Activated CD8-positive, alpha-beta memory T cell treated with anti-CD3 and anti-CD28 coated beads, Interleukin-2, amount 10 ng/mL, durations not matched to agents 7 days and 5 days (primary cell): ENCODE data around the gene CEP97. TPM values are rescaled to one million over a fixed set of nuclear protein-coding genes. Genes with fewer than 3 reads are reported as not detected.
"Not testable (repeated sequence)": the region's sequence is repeated elsewhere in the genome, so short reads cannot be mapped to it uniquely, and the experiment has no call there.

Source experiments
- ATAC-seq: fragments of 150-1000 bp; cut with Tn5 transposase; one replicate; pipeline ENCODE4 v1.10.0; 2021; ENCODE audit warnings: moderate library complexity
- CTCF ChIA-PET: fragments of 350-600 bp; sonication (Branson Sonifier 250); formaldehyde crosslinking; loops from one replicate; lab custom pipeline; 2021; ENCODE audit warnings: antibody characterized with exemption; lab: Charles Lee
- DNase-seq: peaks from one replicate; pipeline ENCODE4 v3.0.0-alpha.2; 2020
- H3K27ac Mint-ChIP-seq: one replicate; pipeline ENCODE4 v1.8.0; 2021; ENCODE audit warnings: mild to moderate bottlenecking, mixed read lengths
- H3K27me3 Mint-ChIP-seq: one replicate; pipeline ENCODE4 v1.8.0; 2021; ENCODE audit warnings: mixed read lengths
- H3K36me3 Mint-ChIP-seq: one replicate; pipeline ENCODE4 v1.8.0; 2021; ENCODE audit warnings: mild to moderate bottlenecking, mixed read lengths
- H3K4me1 Mint-ChIP-seq: one replicate; pipeline ENCODE4 v1.8.0; 2021; ENCODE audit warnings: mixed read lengths
- H3K4me3 Mint-ChIP-seq: one replicate; pipeline ENCODE4 v1.8.0; 2021; ENCODE audit warnings: mild to moderate bottlenecking, moderate library complexity, mixed read lengths
- H3K9me3 Mint-ChIP-seq: one replicate; pipeline ENCODE4 v1.8.0; 2022; ENCODE audit warnings: low read depth, mixed read lengths
- total RNA-seq, 2 experiments: library from RNA; stranded (reverse); gene quantifications; one replicate each; pipeline ENCODE4 v1.2.3, GENCODE V29; 2021

The CEP97 gene, protein sequence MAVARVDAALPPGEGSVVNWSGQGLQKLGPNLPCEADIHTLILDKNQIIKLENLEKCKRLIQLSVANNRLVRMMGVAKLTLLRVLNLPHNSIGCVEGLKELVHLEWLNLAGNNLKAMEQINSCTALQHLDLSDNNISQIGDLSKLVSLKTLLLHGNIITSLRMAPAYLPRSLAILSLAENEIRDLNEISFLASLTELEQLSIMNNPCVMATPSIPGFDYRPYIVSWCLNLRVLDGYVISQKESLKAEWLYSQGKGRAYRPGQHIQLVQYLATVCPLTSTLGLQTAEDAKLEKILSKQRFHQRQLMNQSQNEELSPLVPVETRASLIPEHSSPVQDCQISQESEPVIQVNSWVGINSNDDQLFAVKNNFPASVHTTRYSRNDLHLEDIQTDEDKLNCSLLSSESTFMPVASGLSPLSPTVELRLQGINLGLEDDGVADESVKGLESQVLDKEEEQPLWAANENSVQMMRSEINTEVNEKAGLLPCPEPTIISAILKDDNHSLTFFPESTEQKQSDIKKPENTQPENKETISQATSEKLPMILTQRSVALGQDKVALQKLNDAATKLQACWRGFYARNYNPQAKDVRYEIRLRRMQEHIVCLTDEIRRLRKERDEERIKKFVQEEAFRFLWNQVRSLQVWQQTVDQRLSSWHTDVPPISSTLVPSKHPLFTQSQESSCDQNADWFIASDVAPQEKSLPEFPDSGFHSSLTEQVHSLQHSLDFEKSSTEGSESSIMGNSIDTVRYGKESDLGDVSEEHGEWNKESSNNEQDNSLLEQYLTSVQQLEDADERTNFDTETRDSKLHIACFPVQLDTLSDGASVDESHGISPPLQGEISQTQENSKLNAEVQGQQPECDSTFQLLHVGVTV
- 10 to 100 TPM; 22.5 TPM for total RNA-seq

DNA sequence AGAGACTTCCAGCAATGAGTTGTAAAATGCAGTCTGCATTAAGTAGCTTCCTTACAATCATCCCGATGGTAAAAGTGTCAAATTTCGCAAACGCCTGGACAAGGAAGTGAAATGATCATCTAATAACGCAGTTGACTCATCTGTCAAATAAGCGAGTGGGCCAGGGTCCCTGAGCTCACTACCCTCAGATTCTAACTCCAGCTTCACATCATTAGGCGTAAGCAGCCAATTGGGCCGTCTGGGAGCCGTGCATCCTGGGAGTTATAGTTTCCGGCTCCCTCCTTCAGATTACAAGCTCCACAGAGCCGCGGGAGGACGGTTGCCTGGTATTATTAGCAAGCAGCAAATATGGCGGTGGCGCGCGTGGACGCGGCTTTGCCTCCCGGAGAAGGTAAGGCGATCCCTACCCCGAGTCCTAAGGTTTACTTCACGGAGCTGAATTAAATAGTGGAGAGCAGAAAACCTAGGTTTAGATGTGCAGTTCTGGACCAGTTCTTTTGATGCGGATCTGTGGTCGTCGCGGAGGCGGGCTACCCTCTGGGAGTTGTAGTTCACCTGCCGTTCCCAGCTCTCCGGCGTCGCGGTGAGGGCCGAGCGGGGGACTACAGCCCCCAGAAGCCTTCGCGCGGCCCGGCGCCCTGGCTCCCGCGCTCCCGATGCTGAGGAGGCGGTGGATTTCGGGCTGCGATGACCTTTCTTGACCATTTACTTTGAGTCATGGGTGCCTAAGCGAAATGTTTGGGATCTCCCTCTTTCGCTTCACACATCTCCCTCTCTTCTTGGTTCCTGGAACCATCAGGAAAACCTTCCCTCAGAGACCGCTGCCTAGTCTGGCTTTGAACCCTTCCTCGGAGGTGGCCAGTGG, at the start of gene CEP97:
Gene CEP97 (plus strand): TSS at position 286 of the 865 bp plus-strand sequence. CDS start 63 bp downstream, at position 349.
- Mint-ChIP-seq H3K9me3 (no peaks in the 10 kb centered on the region), H3K27me3 (no peaks in the 10 kb centered on the region), H3K36me3 (peaks cover 19% of the 10 kb centered on the region), H3K4me3 (peak within 1 kb of the TSS; percentile 92), H3K27ac (peak within 1 kb of the TSS; percentile 95), H3K4me1 (peaks cover 43% of the 10 kb centered on the region)
- CTCF ChIA-PET = interaction anchor here (0.7 to 2.3 kb wide), 9 partner anchors 18 to 501 kb away, joined by 3 to 13 read pairs (median 3); partner anchors contain the start of genes NXPE3 and RPL24
- ATAC-seq = peak; percentile 95
- peak; percentile 94 for DNase-seq

DNA sequence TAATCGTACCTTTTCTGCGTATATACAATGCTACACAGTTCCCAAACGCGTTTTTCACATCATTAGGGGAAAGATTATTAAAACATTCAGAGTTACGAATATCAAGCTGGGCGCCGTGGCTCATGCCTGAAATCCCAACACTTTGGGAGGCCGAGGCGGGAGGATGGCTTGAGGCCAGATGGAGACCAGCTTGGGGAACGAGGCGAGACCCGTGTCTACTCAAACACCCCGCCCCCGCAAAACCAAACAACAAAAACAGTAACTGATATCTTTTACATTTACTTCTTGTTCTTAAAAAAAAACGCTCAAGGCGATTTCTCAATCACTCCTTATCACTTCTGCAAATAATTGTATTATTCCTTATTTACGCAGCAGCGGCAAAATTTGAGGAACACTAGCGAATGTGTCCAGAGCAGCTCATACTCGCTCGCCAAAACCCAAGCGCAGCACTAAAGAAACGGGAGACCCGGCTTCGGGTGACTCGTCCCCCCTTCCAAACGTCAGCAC, 48.7 kb upstream of the CEP97 start:
- peaks cover 42% of the 10 kb centered on the region for H3K4me1 Mint-ChIP-seq
- no peaks in the 10 kb centered on the region for H3K27me3 Mint-ChIP-seq
- H3K9me3 Mint-ChIP-seq = no peaks in the 10 kb centered on the region
- DNase-seq = no peak
- H3K4me3 Mint-ChIP-seq = peak overlapping the region; percentile 86
- H3K27ac Mint-ChIP-seq = peak overlapping the region; percentile 94
- no peak for ATAC-seq
- H3K36me3 Mint-ChIP-seq = peaks cover 35% of the 10 kb centered on the region
- CTCF ChIA-PET = interaction anchor here (1.1 to 3.1 kb wide), 6 partner anchors 9 to 102 kb away, joined by 3 to 16 read pairs (median 7); partner anchors contain the start of genes CEP97, PCNP and RPL24

DNA sequence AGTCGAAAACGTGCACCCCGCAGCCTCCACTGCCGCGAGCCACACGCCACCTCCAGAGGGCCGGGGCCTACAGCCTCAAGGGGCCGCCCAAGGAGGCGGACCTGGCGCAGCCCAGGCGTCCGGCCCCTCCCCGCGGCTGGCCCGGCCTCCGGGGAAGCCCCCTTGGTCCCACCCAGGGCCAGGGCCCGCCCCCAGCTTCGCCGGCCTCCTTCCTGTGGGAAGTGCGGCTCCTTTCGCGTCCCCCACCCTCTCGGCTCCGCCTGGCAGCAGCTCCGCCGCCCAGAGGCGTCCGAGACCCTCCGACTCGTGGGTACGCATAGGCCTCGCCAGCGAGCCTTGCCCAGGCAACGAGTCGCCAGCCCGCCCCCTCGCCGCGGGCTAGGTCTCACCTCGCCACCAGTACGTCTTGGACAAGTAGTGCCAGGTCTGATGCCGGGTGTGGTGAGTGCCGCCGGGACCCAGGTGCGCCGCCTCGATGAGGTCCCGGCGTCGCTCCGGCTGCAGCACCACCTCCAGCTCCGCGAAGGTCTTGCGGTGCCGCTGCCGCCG, 48.1 kb upstream of the CEP97 start:
- H3K4me3 Mint-ChIP-seq = peak overlapping the region; percentile 86
- peak; percentile 97 for DNase-seq
- no peaks in the 10 kb centered on the region for H3K27me3 Mint-ChIP-seq
- H3K36me3 Mint-ChIP-seq = peaks cover 36% of the 10 kb centered on the region
- peaks cover 43% of the 10 kb centered on the region for H3K4me1 Mint-ChIP-seq
- CTCF ChIA-PET = interaction anchor here (1.1 to 3.1 kb wide), 7 partner anchors 8 to 103 kb away, joined by 3 to 16 read pairs (median 7); partner anchors contain the start of genes CEP97, PCNP and RPL24
- H3K9me3 Mint-ChIP-seq = no peaks in the 10 kb centered on the region
- peak overlapping the region; percentile 98 for H3K27ac Mint-ChIP-seq
- peak; percentile 92 for ATAC-seq

DNA sequence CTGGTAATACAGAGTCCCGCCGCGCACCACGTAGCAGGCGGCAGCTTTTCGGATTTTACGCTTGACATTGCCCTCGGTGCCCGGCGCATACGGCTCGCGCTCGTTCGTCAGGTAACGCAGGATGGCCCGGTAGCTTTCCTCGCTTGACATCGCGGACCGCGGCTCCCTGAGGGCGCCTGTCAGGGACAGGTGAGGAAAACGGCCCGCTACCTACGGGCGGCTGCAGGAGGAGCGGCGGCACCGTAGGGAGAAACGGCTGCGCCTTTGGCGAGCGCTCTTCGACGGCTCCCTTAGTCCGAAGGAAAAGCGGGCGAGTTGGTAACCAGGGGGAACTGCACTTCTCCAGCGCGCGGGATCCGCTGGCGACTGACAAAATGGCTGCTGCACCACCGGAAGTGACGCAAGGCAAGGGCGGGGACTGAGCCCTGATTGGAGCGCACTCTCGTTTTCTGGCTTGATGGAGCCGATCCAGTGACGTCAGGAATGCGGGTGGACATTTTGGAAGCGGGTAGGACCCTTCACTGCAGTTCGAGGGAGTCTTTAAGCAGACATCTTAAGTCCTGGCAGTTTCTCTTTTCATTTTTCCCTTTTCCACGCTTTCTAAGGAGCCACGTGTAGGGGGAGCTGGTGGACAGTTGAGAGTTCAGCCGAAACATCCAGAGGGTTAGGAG, 47.5 kb upstream of the CEP97 start, which contains the start of gene ZBTB11:
Gene ZBTB11 (minus strand): TSS at position 368 of the 671 bp plus-strand sequence. CDS start 218 bp downstream, at position 150.
- Mint-ChIP-seq H3K36me3 (peaks cover 37% of the 10 kb centered on the region), H3K4me3 (peak within 1 kb of the TSS; percentile 86), H3K27me3 (no peaks in the 10 kb centered on the region), H3K4me1 (peaks cover 44% of the 10 kb centered on the region), H3K9me3 (no peaks in the 10 kb centered on the region), H3K27ac (peak within 1 kb of the TSS; percentile 98)
- ATAC-seq (peak; percentile 74), DNase-seq (peak; percentile 100)
- CTCF ChIA-PET = interaction anchor here (1.2 to 3.1 kb wide), 5 partner anchors 8 to 103 kb away, joined by 4 to 16 read pairs (median 7); partner anchors contain the start of genes CEP97 and PCNP

DNA sequence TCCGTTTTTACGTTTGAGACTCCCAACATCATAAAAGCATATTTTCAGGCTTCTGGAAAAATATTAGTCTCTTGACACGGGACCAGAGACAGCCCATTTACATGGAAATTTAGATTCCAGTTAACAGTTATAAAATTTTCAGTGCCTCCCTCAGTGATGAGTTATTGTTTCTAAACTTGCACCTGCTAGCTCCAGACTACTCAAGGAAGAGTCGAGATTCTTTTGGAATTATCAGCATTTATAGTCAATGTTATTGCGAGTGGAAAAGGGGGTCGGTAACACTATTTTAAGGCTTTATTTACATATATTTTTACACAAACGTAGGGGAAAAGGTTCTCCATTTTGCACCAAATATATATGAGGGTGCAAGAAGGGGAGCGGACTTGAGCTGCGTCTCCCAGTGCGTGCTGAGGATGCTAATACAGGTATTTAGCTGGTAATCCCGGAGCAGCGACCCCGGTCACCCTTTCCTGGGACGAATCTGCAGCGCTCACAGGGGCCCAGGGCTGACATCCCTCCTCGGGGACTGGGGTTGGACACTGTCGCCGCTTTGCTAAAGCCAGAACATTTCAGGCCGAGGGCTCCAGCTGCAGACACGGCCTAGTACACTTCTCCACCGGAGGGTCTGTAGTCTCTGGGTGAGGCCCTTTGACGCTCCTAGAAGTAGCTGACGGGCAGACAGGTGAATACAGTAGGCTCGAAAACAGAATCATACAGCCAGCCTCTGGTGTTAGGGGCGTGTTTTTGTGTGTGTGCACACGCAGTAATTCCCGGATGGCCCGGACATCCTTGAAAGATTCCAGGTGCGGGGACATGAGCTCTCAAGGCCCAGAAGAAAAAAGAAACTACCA, 46.8 kb upstream of the CEP97 start:
- ATAC-seq (no peak), DNase-seq (no peak)
- no peaks in the 10 kb centered on the region for H3K27me3 Mint-ChIP-seq
- H3K4me3 Mint-ChIP-seq = peak overlapping the region; percentile 86
- no peaks in the 10 kb centered on the region for H3K9me3 Mint-ChIP-seq
- peak overlapping the region; percentile 98 for H3K27ac Mint-ChIP-seq
- H3K36me3 Mint-ChIP-seq = peaks cover 44% of the 10 kb centered on the region
- CTCF ChIA-PET = interaction anchor here (0.6 to 3.1 kb wide), 4 partner anchors 12 to 104 kb away, joined by 3 to 10 read pairs (median 6); partner anchors contain the start of gene PCNP
- peaks cover 42% of the 10 kb centered on the region for H3K4me1 Mint-ChIP-seq

DNA sequence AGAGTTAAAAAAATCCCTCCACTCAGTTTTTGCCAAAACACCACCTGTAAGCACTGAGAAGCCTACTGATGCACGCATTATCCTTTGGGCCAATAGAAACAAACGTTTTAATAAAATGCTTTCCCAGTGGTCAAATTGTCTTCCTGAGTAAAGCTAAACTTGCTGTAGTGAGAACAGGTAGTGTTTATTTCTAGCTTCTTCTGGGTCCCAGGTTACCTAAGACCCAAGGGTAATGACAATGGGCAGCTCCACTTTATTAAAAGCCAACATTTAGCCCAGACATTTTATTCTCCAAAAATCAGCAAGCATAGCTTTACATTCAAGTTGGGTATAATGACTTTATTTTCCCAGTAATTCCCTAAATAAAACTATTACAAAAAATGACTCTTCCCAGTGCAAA, 45.6 kb upstream of the CEP97 start:
- ATAC-seq, DNase-seq, H3K27me3 Mint-ChIP-seq, CTCF ChIA-PET, H3K27ac Mint-ChIP-seq, H3K4me3 Mint-ChIP-seq, H3K9me3 Mint-ChIP-seq: not testable (repeated sequence)
- H3K36me3 Mint-ChIP-seq = peaks cover 49% of the 10 kb centered on the region
- H3K4me1 Mint-ChIP-seq = peaks cover 43% of the 10 kb centered on the region

DNA sequence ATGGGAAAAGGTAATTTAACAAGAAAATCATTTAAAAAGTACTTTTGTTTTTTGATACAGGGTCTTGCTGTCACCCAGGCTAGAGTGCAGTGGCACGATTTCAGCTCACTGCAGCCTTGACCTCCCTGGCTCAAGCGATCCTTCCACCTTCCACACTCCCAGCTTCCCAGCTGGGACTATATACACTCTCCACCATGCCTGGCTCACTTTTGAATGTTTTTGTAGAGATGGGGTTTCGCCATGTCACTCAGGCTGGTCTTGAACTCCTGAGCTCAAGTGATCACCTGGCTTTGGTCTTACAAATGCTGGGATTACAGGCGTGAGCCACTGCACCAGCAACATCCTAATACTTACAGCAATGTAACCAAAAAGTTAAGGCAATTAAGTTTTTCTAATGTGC, 43.9 kb upstream of the CEP97 start:
- no peak for DNase-seq
- Mint-ChIP-seq H3K27ac (peak overlapping the region; percentile 4), H3K4me3 (no peak overlapping the region), H3K27me3 (no peaks in the 10 kb centered on the region), H3K36me3 (peaks cover 58% of the 10 kb centered on the region), H3K4me1 (peaks cover 39% of the 10 kb centered on the region), H3K9me3 (no peaks in the 10 kb centered on the region)
- CTCF ChIA-PET = no interaction called here
- no peak for ATAC-seq

DNA sequence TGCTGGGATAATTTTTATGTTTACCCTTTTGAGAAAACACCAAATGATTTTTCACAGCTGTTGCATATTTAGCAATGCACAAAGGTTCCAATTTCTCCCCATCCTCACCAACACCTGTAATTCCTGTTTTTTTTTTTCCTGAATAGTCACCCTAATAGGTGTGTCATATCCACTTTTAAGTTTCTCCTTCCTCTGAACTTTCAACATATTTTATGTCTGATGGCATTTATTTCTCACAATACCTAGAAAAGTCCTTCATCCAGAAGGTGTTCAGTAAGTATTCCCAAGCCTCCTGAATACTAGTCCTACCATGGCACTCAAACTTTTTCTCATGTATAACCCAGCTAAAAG, 39.4 kb upstream of the CEP97 start:
- no peak for DNase-seq
- no peaks in the 10 kb centered on the region for H3K27me3 Mint-ChIP-seq
- no peaks in the 10 kb centered on the region for H3K9me3 Mint-ChIP-seq
- no peak for ATAC-seq
- peak overlapping the region; percentile 100 for H3K4me3 Mint-ChIP-seq
- peaks cover 57% of the 10 kb centered on the region for H3K36me3 Mint-ChIP-seq
- CTCF ChIA-PET = interaction anchor here (0.6 to 3.9 kb wide), 8 partner anchors 10 to 544 kb away, joined by 3 to 16 read pairs (median 5); partner anchors contain the start of genes CEP97, NFKBIZ and PCNP
- H3K27ac Mint-ChIP-seq = peak overlapping the region; percentile 95
- peaks cover 34% of the 10 kb centered on the region for H3K4me1 Mint-ChIP-seq

DNA sequence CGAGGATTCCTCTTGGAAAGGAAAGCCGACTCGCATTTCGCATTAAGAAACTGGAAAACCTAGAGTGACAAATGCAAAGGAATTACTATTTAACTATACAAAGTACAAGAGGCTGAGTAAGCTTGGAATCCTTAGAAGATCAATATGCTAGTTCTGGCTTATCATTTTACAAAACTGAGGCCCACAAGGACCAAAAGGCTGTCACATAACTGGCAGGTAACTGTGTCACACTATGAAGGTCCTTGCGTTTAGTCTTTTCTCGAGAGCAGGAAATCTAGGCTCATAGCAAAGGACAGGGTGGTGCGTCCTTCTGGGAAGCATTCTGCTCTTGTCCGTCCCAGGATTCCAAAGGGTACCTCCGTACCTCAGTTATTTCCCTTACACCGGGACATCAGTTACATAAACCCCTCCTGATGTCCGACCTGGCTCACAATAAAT, 38.5 kb upstream of the CEP97 start:
- H3K27me3 Mint-ChIP-seq = no peaks in the 10 kb centered on the region
- no peaks in the 10 kb centered on the region for H3K9me3 Mint-ChIP-seq
- DNase-seq = no peak
- peaks cover 49% of the 10 kb centered on the region for H3K36me3 Mint-ChIP-seq
- ATAC-seq = peak; percentile 20
- peaks cover 35% of the 10 kb centered on the region for H3K4me1 Mint-ChIP-seq
- CTCF ChIA-PET = interaction anchor here (0.7 to 3.9 kb wide), 8 partner anchors 11 to 164 kb away, joined by 3 to 16 read pairs (median 5); partner anchors contain the start of genes CEP97, NFKBIZ and PCNP
- H3K4me3 Mint-ChIP-seq = peak overlapping the region; percentile 100
- H3K27ac Mint-ChIP-seq = peak overlapping the region; percentile 95

DNA sequence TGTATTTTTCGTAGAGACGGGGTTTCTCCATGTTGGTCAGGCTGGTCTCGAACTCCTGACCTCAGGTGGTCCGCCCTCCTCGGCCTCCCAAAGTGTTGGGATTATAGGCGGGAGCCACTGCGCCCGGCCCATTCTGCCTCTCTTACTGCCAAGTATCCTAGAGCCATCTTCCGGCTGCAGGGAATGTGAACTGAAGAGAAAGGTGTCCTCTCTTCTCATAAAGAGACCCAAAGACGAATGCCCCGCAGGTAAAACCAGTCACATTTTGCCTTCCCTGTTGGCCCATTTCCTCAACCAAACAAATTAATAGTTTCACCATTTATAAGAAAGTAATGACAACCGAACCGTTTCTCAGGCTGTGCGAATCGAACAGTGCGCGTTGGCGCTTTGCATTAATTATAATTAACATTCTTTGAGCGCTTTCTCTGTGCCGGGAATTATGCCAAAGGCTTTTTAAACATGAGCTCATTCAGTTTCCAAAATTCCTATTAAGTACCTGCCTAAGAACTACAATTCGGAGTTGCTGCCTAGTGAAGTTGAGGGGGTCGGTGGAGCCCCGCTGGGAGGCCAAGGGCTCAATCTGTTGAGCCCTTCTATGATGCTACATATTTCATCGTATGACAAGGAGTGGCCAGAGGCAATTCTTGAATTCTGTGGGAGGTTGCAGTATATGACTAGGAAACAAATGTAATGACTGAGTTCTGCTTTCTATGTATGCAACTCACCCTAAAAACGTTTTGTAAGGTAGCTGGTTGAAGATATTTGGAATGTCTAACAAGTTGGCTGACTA, 37.1 kb upstream of the CEP97 start:
- Mint-ChIP-seq H3K36me3 (peaks cover 35% of the 10 kb centered on the region), H3K4me3 (peak overlapping the region; percentile 100), H3K27ac (peak overlapping the region; percentile 95), H3K4me1 (peaks cover 31% of the 10 kb centered on the region), H3K27me3 (no peaks in the 10 kb centered on the region), H3K9me3 (no peaks in the 10 kb centered on the region)
- no peak for ATAC-seq
- no peak for DNase-seq
- CTCF ChIA-PET = interaction anchor here (1.4 to 3.9 kb wide), 4 partner anchors 29 to 92 kb away, joined by 3 to 13 read pairs (median 3); partner anchors contain the start of genes CEP97 and NXPE3
